GM04504 (cell line): ENCODE data around the gene SLC25A23.
"Not testable (repeated sequence)": the region's sequence is repeated elsewhere in the genome, so short reads cannot be mapped to it uniquely, and the experiment has no call there.

ENCODE experiments used
- DNase-seq: peaks from one replicate; pipeline ENCODE4 v3.0.0-alpha.2; 2012; ENCODE audit warnings: low read depth

SLC25A23 gene

GRCh38 chr19:6457958-6458694 lies 1.5 kb downstream of the SLC25A23 start:
- no peak for DNase-seq

- DNase-seq, result no peak
These were observed 3.7 kb downstream of the SLC25A23 start for GRCh38 chr19:6455924-6456323.

GRCh38 chr19:6453951-6454565 lies 5.5 kb downstream of the SLC25A23 start:
- no peak for DNase-seq

GRCh38 chr19:6452899-6453298 lies 6.7 kb downstream of the SLC25A23 start:
- no peak for DNase-seq

- no peak for DNase-seq
These were observed 7.4 kb downstream of the SLC25A23 start for GRCh38 chr19:6452223-6452614.

- DNase-seq, result no peak
These were observed 7.9 kb downstream of the SLC25A23 start for GRCh38 chr19:6451583-6452222.

GRCh38 chr19:6450166-6450565 lies 9.4 kb downstream of the SLC25A23 start:
- no peak for DNase-seq

- DNase-seq, result no peak
These were observed 11.5 kb downstream of the SLC25A23 start for GRCh38 chr19:6448045-6448444.

- DNase-seq, result no peak
These were observed 13.1 kb downstream of the SLC25A23 start for GRCh38 chr19:6446452-6446851.

GRCh38 chr19:6443986-6444385 lies 15.6 kb downstream of the SLC25A23 start:
- DNase-seq, result no peak

- DNase-seq, result no peak
These were observed 17.4 kb downstream of the SLC25A23 start for GRCh38 chr19:6442087-6442688.

- no peak for DNase-seq
These were observed 18.7 kb downstream of the SLC25A23 start for GRCh38 chr19:6440905-6441304.

- DNase-seq, result no peak
These were observed 19.8 kb downstream of the SLC25A23 start for GRCh38 chr19:6439743-6440142.

- no peak for DNase-seq
These were observed 25.9 kb downstream of the SLC25A23 start, which contains the start of gene SLC25A41 for GRCh38 chr19:6433663-6434062. Gene SLC25A41 (minus strand): TSS chr19:6433763. CDS start chr19:6433693, 70 bp downstream.

- no peak for DNase-seq
These were observed 26.4 kb downstream of the SLC25A23 start for GRCh38 chr19:6433165-6433564.

GRCh38 chr19:6431891-6432290 lies 27.7 kb downstream of the SLC25A23 start:
- no peak for DNase-seq

GRCh38 chr19:6429419-6430221 lies 30.0 kb downstream of the SLC25A23 start:
- DNase-seq, result no peak

GRCh38 chr19:6428692-6429418 lies 30.7 kb downstream of the SLC25A23 start:
- DNase-seq, result not testable (repeated sequence)

- DNase-seq, result no peak
These were observed 32.5 kb downstream of the SLC25A23 start for GRCh38 chr19:6427131-6427530.

GRCh38 chr19:6425732-6426620 lies 33.6 kb downstream of the SLC25A23 start:
- DNase-seq, result no peak
